Activated naive CD8-positive, alpha-beta T cell treated with anti-CD3 and anti-CD28 coated beads, Interleukin-2, amount 50 U/mL, for 24 hours (primary cell): Measurements from ENCODE around the gene PAK5.

ENCODE experiments used
- ATAC-seq: fragments of 150-1000 bp; cut with Tn5 transposase; one replicate; pipeline ENCODE4 v1.10.0; 2021
- DNase-seq: peaks from one replicate; pipeline ENCODE4 v3.0.0; 2021
- H3K27ac Mint-ChIP-seq: one replicate; pipeline ENCODE4 v1.8.0; 2021; ENCODE audit warnings: mild to moderate bottlenecking, mixed read lengths
- H3K27me3 Mint-ChIP-seq: one replicate; pipeline ENCODE4 v1.8.0; 2021; ENCODE audit warnings: mixed read lengths
- H3K36me3 Mint-ChIP-seq: one replicate; pipeline ENCODE4 v1.8.0; 2021; ENCODE audit warnings: low read depth, mixed read lengths
- H3K4me1 Mint-ChIP-seq: one replicate; pipeline ENCODE4 v1.8.0; 2021; ENCODE audit warnings: mixed read lengths
- H3K4me3 Mint-ChIP-seq: one replicate; pipeline ENCODE4 v1.8.0; 2021; ENCODE audit warnings: mild to moderate bottlenecking, moderate library complexity, mixed read lengths
- H3K9me3 Mint-ChIP-seq: one replicate; pipeline ENCODE4 v1.8.0; 2021; ENCODE audit warnings: mixed read lengths

Gene PAK5

DNA sequence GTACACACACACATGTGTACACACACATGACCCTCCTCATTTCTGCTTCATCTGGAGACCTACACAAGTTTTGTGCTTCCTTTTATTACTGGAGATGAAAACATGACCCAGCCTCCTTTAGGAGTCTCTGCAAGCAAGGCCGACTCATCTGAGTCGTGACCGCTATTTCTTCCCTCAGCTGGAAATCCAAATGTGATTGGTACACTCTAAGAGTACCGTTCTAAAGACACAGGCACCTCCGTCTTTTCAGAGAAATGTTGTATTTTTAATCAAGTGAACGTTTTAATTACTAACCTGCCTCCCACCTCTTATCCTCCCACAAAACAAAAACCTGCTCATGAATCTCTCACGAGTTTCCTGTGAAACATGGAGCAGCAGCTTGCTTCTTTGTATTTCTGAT is 261.5 kb downstream of the PAK5 start:
- H3K27me3 Mint-ChIP-seq: peaks cover 7% of the 10 kb centered on the region
- H3K4me1 Mint-ChIP-seq: no peaks in the 10 kb centered on the region
- DNase-seq (no peak), ATAC-seq (no peak)
- no peak overlapping the region for H3K4me3 Mint-ChIP-seq
- no peak overlapping the region for H3K27ac Mint-ChIP-seq
- no peaks in the 10 kb centered on the region for H3K36me3 Mint-ChIP-seq
- no peaks in the 10 kb centered on the region for H3K9me3 Mint-ChIP-seq

DNA sequence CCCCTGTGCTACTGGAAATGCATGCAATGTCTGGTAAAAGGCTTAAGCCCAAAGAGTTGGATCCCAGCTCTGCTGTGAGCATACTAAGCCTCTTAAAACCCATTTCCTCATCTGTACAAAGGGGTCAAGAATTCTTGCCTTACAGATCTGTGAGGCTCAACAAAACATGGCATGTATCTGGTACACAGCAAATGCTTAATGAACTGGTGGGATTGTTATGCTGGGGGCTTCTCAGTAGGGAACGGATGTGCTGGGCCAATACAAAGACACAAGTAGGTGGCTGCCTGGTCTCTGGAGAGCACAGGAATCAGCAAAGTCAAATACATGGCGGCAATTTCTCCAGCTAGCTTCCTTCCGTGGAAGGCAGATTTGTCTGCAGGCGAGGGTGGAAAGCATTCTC is 262.2 kb downstream of the PAK5 start:
- Mint-ChIP-seq H3K27me3 (peaks cover 7% of the 10 kb centered on the region), H3K27ac (no peak overlapping the region), H3K36me3 (no peaks in the 10 kb centered on the region), H3K4me1 (no peaks in the 10 kb centered on the region), H3K9me3 (no peaks in the 10 kb centered on the region), H3K4me3 (no peak overlapping the region)
- DNase-seq (no peak), ATAC-seq (no peak)

DNA sequence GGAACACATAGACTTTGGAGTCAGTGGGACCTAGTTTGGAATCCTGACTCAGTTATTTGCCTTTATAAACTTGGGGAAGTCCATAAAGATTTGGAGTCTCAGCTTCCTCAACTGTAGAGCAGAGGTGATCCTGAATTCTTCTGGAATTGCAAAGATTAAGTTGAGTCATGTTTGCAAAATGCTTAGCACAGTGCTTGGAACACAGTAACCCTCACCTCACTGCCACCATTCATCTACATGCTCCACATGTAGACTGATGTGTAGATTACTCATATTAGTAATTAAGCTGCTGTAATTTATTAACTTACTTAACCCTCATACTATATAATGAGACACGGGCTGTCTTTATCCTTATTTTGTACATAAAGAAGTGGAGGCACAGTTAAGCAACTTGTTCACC is 263.0 kb downstream of the PAK5 start:
- peaks cover 7% of the 10 kb centered on the region for H3K27me3 Mint-ChIP-seq
- no peak overlapping the region for H3K4me3 Mint-ChIP-seq
- ATAC-seq (no peak), DNase-seq (no peak)
- no peak overlapping the region for H3K27ac Mint-ChIP-seq
- no peaks in the 10 kb centered on the region for H3K4me1 Mint-ChIP-seq
- no peaks in the 10 kb centered on the region for H3K36me3 Mint-ChIP-seq
- no peaks in the 10 kb centered on the region for H3K9me3 Mint-ChIP-seq

DNA sequence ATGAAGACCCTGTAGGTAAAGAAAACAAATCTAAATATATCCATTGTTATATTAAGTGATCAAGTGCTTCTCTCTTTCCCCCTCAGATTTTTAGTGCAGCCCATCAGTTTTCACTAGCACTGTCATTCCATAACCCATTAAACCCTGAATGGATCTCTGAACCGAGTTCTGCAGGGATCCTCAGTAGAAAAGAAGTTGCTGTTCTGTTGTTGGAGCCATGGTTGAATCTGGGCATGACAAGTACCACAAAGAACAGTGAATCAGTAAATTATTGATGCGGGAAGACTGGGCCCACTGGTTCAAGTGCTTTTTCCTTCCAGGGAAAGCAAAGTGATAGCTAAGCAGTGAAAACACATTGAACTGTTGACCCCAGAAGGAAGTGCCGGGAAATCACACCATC is 264.1 kb downstream of the PAK5 start:
- no peak for ATAC-seq
- Mint-ChIP-seq H3K4me1 (no peaks in the 10 kb centered on the region), H3K27ac (no peak overlapping the region), H3K27me3 (peaks cover 7% of the 10 kb centered on the region), H3K36me3 (no peaks in the 10 kb centered on the region), H3K9me3 (no peaks in the 10 kb centered on the region), H3K4me3 (no peak overlapping the region)
- no peak for DNase-seq

DNA sequence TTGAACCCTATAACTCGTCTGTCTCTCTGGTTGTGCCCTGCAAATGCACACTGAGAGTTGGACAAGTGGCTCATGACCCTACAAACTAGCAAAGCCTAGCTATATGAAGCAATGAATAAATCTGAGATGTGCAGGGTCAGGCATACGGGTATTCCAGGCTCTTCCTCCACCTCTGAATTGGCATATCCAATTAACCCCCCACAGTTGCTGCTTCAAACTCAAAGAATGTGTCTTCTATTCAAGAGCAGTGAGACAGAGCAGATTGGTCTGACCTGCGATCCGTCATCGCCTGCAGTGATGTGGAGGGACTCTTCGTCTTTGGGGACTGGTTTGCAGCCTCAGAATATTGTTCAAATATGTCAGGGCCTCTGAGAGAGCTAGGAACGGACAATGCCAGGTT is 264.7 kb downstream of the PAK5 start:
- Mint-ChIP-seq H3K36me3 (no peaks in the 10 kb centered on the region), H3K9me3 (no peaks in the 10 kb centered on the region), H3K27ac (no peak overlapping the region), H3K27me3 (peaks cover 7% of the 10 kb centered on the region), H3K4me3 (no peak overlapping the region), H3K4me1 (no peaks in the 10 kb centered on the region)
- DNase-seq (no peak), ATAC-seq (no peak)

DNA sequence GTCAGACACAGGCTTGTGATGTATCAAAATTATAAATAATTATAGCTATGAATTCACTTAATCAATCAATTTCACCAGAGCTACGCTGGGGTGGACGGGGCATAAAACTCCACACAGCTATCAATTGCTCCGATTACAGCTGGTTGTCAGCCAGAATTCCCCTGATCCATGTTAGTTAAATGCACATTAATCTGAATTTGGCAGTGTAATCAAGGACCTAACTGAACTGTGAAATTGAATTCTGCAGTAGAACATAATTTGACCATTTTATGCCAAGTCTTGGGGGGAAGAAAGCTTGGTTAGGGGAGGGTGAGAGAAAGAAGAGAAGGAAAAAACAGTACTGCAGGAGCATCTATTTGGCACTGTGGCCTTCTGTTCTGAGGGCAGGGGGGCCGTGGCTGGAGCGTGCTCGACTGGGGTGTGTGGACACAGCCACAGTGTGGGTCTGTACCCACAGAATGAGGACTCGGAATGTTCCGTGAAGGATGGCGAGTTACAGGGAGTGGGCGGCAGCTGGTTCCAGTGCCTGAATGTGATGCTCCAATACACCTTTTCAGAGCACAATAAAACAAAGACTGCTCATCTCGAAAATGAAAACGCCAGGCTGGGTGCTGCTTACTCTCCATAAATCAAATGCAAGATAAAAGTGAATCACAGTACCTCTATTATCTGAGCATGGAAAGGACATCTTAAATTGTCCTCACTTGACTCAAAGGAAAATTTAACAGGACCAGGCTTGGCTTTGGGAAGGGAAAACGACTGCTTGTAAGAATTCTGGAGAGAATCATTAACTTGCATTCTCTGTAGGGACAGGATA is 265.3 kb downstream of the PAK5 start:
- Mint-ChIP-seq H3K27me3 (peaks cover 7% of the 10 kb centered on the region), H3K27ac (no peak overlapping the region), H3K9me3 (no peaks in the 10 kb centered on the region), H3K4me3 (no peak overlapping the region), H3K4me1 (no peaks in the 10 kb centered on the region), H3K36me3 (no peaks in the 10 kb centered on the region)
- DNase-seq: no peak
- no peak for ATAC-seq

DNA sequence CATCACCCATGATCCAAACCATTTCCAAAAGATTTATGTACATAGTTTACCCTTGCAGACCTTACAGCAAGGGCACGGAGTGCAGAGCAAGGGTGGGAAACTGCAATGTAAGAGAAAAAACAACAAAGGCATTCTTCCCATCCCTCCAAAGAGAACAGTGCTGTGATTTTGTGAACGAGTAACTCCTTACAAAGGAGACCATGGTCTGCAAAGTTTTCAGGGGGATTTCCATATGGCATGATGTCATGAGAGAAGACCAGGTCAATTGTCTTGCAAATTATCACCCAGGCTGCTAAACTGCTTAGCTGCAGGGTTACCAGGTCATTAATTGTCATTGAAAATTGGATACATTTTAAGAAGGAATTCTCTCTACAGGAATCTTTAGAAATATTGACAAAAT is 266.2 kb downstream of the PAK5 start:
- no peaks in the 10 kb centered on the region for H3K36me3 Mint-ChIP-seq
- H3K4me3 Mint-ChIP-seq: no peak overlapping the region
- H3K27ac Mint-ChIP-seq: no peak overlapping the region
- H3K27me3 Mint-ChIP-seq: peaks cover 7% of the 10 kb centered on the region
- DNase-seq (no peak), ATAC-seq (no peak)
- no peaks in the 10 kb centered on the region for H3K9me3 Mint-ChIP-seq
- H3K4me1 Mint-ChIP-seq: no peaks in the 10 kb centered on the region

DNA sequence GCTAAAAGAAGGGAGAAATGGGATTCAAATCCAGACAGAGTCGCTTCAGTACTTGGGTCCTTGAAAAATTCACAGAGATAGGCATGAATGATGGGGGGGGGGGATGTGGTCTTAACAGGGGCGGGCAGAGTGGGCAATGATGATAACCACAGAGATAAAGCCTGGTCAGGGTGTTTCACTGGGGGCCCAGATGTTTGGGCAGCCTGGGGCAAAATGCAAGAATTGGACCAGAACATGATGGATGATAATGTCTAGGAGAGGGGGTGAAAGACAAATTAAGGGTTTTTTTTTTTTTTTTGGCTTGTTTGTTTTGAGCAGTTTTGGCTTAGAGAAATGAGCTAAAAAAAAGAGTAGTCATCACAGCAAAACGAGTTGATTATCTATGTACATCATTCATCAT is 267.1 kb downstream of the PAK5 start:
- H3K4me1 Mint-ChIP-seq: no peaks in the 10 kb centered on the region
- ATAC-seq (no peak), DNase-seq (no peak)
- no peak overlapping the region for H3K4me3 Mint-ChIP-seq
- no peaks in the 10 kb centered on the region for H3K36me3 Mint-ChIP-seq
- peaks cover 7% of the 10 kb centered on the region for H3K27me3 Mint-ChIP-seq
- no peak overlapping the region for H3K27ac Mint-ChIP-seq
- H3K9me3 Mint-ChIP-seq: no peaks in the 10 kb centered on the region

DNA sequence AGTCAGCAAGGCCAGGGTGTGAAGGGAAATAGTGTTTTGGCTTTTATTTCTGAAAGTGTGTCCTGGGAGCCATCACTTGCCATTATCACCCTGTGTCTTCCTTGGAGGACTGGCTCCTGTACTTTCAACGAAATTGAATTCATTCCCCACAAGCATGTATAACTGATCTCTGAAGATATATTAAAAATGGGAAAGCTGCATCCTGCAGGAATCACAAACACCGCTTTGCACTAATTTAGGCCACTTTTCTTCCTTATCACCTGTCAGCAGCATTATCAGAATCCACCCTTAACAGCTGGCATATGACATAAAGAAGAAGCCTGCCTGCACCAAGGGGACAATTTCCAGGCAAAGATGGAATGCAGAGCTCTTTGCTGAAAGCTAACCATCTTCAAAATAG is 268.3 kb downstream of the PAK5 start:
- ATAC-seq: no peak
- Mint-ChIP-seq H3K27ac (no peak overlapping the region), H3K36me3 (no peaks in the 10 kb centered on the region), H3K27me3 (peaks cover 7% of the 10 kb centered on the region), H3K9me3 (no peaks in the 10 kb centered on the region), H3K4me1 (no peaks in the 10 kb centered on the region), H3K4me3 (no peak overlapping the region)
- DNase-seq: no peak

DNA sequence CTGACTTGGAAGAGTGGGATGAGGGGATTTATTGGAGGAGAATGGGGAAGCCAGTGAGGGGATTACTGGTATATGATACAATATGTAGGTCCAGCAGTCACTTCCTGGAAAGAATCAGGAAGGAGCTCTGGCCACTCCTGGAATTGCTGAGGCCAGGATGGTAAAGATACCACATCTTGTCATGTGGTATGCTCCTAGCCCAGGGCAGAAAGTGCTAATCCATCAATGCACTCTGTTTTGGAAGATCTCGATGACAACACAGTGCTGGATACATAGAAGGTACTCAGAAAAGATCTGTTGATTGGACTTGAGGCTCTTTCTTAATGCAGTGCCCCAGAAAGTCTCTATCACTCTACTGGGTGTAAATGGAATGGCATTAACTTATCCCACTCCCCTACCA is 271.9 kb downstream of the PAK5 start:
- H3K27ac Mint-ChIP-seq: no peak overlapping the region
- no peak for DNase-seq
- H3K27me3 Mint-ChIP-seq: no peaks in the 10 kb centered on the region
- H3K36me3 Mint-ChIP-seq: no peaks in the 10 kb centered on the region
- H3K4me1 Mint-ChIP-seq: no peaks in the 10 kb centered on the region
- H3K4me3 Mint-ChIP-seq: no peak overlapping the region
- no peak for ATAC-seq
- no peaks in the 10 kb centered on the region for H3K9me3 Mint-ChIP-seq

DNA sequence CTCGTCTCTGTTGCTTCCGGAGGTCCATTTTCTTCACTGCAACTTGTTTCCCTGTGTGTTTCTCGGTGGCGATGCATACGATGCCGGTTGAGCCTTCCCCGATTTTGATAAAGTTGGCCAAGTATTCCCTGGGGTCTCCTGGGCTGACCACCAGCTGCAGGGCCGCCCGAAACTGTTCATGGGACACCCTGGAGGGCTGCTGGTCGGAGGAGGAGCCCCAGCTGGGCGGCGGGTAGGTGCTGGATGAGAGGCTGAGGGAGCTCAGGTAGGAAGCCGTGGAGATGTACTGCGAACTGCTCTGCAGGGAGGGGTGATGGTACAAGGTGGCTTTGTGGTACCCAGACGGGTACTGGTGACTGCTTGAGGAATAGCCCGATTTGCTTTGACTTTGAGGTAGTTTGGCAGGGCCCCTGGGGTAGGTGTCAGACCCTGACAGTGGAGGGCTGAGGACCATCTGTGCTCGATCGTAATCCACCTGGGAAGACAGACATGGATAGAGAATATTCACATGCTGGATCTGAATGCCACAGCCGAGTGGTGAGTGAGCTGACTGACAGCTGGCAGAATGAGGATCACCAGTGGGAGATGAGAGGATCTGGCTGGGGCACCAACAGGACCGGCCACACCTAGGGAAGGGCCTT is 272.8 kb downstream of the PAK5 start:
- H3K36me3 Mint-ChIP-seq: no peaks in the 10 kb centered on the region
- H3K9me3 Mint-ChIP-seq: no peaks in the 10 kb centered on the region
- H3K4me3 Mint-ChIP-seq: no peak overlapping the region
- H3K27ac Mint-ChIP-seq: no peak overlapping the region
- DNase-seq (no peak), ATAC-seq (no peak)
- H3K4me1 Mint-ChIP-seq: no peaks in the 10 kb centered on the region
- H3K27me3 Mint-ChIP-seq: no peaks in the 10 kb centered on the region

DNA sequence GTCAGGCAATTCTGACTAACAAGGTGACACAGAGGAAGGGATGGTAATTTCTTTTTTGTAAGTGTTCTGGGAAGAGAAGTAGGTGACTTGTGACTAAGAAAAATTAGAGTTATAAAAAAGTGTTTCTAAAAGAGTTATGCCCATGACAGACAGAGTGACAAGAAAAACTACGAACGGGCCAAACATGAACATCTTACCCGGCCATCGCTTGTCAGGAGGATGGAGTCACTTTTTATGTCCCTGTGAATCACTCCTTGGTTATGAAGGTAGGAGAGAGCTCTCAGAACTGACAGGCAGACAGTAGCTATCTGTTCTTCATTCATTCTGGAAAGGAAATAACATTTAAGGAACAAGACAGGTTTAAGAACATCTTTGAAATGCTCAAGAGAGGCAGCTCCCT is 281.5 kb downstream of the PAK5 start:
- Mint-ChIP-seq H3K27me3 (no peaks in the 10 kb centered on the region), H3K36me3 (no peaks in the 10 kb centered on the region), H3K4me1 (no peaks in the 10 kb centered on the region), H3K27ac (no peak overlapping the region), H3K4me3 (no peak overlapping the region), H3K9me3 (peaks cover 20% of the 10 kb centered on the region)
- DNase-seq (no peak), ATAC-seq (no peak)

DNA sequence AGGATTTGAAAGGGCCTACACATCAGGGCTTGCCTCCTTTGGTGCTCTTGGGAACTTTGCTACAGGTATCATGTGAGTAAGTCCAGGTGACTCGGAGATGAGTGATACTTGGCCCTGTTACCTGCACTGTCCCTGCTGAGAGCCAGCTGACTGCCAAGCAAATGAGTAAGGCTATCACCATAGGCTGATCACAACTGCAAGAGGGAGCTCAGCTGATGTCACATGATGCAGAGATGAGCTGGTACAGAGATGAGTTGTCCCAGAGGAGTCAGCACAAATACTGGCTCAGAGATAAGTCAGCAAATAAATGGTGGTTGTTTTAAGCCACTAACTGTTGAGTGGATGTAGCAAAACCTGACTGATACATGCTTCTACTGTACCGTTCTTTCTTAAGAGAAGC is 283.1 kb downstream of the PAK5 start:
- no peak for ATAC-seq
- H3K36me3 Mint-ChIP-seq: no peaks in the 10 kb centered on the region
- no peak overlapping the region for H3K27ac Mint-ChIP-seq
- H3K4me3 Mint-ChIP-seq: no peak overlapping the region
- peaks cover 20% of the 10 kb centered on the region for H3K9me3 Mint-ChIP-seq
- DNase-seq: no peak
- no peaks in the 10 kb centered on the region for H3K4me1 Mint-ChIP-seq
- H3K27me3 Mint-ChIP-seq: no peaks in the 10 kb centered on the region

DNA sequence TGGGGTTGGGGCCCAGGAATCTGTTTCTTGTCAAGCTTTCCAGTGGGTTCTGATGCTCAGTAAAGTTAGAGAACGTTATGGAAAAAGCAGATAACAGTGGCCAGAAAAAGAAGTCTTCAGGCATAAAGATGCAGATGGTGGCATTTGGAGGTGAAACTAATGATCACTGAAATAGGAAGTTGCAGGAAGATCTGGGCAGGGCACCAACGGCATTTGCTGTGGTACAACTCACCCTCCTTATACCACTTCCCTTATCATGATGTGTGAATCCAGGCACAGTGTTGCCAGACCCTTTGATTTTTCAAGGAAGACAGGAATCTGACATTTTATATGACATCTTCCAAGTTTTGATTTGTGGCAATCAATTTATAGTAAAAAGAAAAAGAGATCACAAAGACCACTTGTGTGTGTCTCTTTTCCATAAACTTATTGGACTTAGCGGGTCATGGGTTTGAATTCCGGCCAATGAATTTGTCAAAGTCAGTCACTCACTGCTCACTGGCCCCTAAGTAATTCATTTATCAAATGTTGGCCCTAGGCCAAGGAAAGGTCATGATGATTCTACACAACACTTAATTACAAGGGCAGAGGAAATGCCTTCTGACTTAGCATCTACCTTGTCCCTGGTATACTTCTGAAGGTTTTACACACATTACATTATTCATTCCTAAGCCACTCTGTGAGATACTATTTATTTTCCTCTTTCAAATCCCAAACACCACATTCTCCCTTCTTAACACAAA is 286.9 kb downstream of the PAK5 start:
- Mint-ChIP-seq H3K4me3 (no peak overlapping the region), H3K27ac (no peak overlapping the region), H3K9me3 (peaks cover 13% of the 10 kb centered on the region), H3K4me1 (no peaks in the 10 kb centered on the region), H3K36me3 (no peaks in the 10 kb centered on the region), H3K27me3 (no peaks in the 10 kb centered on the region)
- DNase-seq (no peak), ATAC-seq (no peak)

DNA sequence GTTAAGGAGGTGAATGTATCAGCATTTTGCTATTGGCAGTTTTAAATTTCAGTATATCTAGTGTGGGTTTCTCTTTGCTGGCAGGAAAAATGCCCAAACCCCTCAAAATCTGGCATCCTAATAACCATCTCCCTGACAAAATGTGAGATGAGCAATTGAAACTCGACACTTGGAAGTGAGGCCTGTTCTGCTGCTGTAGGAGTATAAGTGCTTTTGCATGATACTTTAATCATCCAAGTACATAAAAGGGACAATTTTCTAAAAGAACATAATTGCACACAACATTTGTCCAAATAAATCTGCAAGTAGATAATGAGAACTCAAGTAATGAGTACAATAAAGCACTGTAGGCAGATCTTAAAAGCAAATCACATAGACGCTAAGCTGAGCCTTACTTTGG is 288.0 kb downstream of the PAK5 start:
- DNase-seq (no peak), ATAC-seq (no peak)
- no peak overlapping the region for H3K4me3 Mint-ChIP-seq
- no peaks in the 10 kb centered on the region for H3K27me3 Mint-ChIP-seq
- peaks cover 13% of the 10 kb centered on the region for H3K9me3 Mint-ChIP-seq
- H3K4me1 Mint-ChIP-seq: no peaks in the 10 kb centered on the region
- H3K36me3 Mint-ChIP-seq: no peaks in the 10 kb centered on the region
- H3K27ac Mint-ChIP-seq: no peak overlapping the region
